Measurements from ENCODE around the gene GGN. TPM values are rescaled to one million over a fixed set of nuclear protein-coding genes. Genes with fewer than 3 reads are reported as not detected.

GGN gene
- total RNA-seq, 1 experiment from 2014 or later, result 0.47 TPM

- Histone ChIP-seq H3K4me3 (replicated peaks in 1 of 2; ENCODE audit: low read depth in 1 of 2, low read length in 2 of 2) (no peak overlapping the region), H3K27me3 (ENCODE audit: insufficient read depth, low read length) (no peaks in the 10 kb centered on the region), H3K9me2 (ENCODE audit: insufficient read depth) (no peaks in the 10 kb centered on the region), H3K4me1 (ENCODE audit: control insufficient read depth in 1 of 2, insufficient read depth in 2 of 2, low read length in 2 of 2) (peaks cover 8 to 34% of the 10 kb centered on the region in 2 experiments), H2AFZ (ENCODE audit: low read depth, low read length, poor library complexity, severe bottlenecking) (no peak overlapping the region), H4K20me1 (ENCODE audit: insufficient read depth) (no peaks in the 10 kb centered on the region), H3K9me3 (ENCODE audit: control insufficient read depth in 1 of 2, insufficient read depth in 1 of 2, low read depth in 1 of 2, low read length in 2 of 2) (no peaks in the 10 kb centered on the region), H3K4me2 (ENCODE audit: low read length) (no peak overlapping the region), H3K9ac (ENCODE audit: low read length) (no peak overlapping the region), H3K27ac (ENCODE audit: low read depth, low read length) (no peak overlapping the region; the same call in 1 of the 2 replicates), H3K79me2 (ENCODE audit: insufficient read depth, low read length) (peaks cover 11% of the 10 kb centered on the region; the same call in 1 of the 2 replicates), H3K36me3 (ENCODE audit: control insufficient read depth in 1 of 2, insufficient read depth in 2 of 2, low read length in 2 of 2) (peaks cover 20 to 21% of the 10 kb centered on the region in 2 experiments; a peak in 3 of 4 replicates)
- ChIA-PET RAD21 (ENCODE audit: low non-redundant PET in 1 of 2, low total read pairs in 2 of 2, uncharacterized antibody in 2 of 2, unreplicated experiment in 2 of 2) (no interaction called here), POLR2A (interaction anchor here (2.3 kb wide), 1 partner anchor 11 kb away, joined by 44 read pairs; the partner anchor contains the start of gene PSMD8), CTCF (interaction anchor here (1.0 to 4.0 kb wide), 2 partner anchors 12 to 17 kb away, joined by 5 to 49 read pairs; partner anchors contain the start of genes FAM98C and PSMD8)
- no TSS peak for BruUV-seq (replicated peaks)
- no peak for ATAC-seq
- DNase-seq (ENCODE audit: low read depth, low spot score), result no peak
- intact Hi-C loops (cut with micrococcal nuclease), result no loop called here
- no peak for TF ChIP-seq CTCF (IDR thresholded peaks at IDR 0.05 in 2 of 3, conservative IDR thresholded peaks at IDR 0.05 in 1 of 3; ENCODE audit: borderline replicate concordance in 1 of 3, insufficient read depth in 1 of 3, low read depth in 2 of 3, low read length in 2 of 3)
- TF ChIP-seq FOSL1 (IDR thresholded peaks at IDR 0.05; ENCODE audit: low read depth), result no peak
- TF ChIP-seq SIN3A (IDR thresholded peaks at IDR 0.05; ENCODE audit: low read depth), result no peak
- no peak for TF ChIP-seq ELF1 (IDR thresholded peaks at IDR 0.05; ENCODE audit: borderline replicate concordance, low read depth)
- no peak for TF ChIP-seq REST (IDR thresholded peaks at IDR 0.05; ENCODE audit: low read depth)
- no peak for TF ChIP-seq EZH2phosphoT487 (IDR thresholded peaks at IDR 0.05; ENCODE audit: borderline replicate concordance)
- no peak for TF ChIP-seq JUND (IDR thresholded peaks at IDR 0.05)
- no peak for TF ChIP-seq ZBTB33 (IDR thresholded peaks at IDR 0.05; ENCODE audit: extremely low read depth, insufficient replicate concordance, low read length)
- TF ChIP-seq YY1 (IDR thresholded peaks at IDR 0.05; ENCODE audit: extremely low read depth, insufficient replicate concordance, low read depth, low read length), result no peak
- no peak for TF ChIP-seq MAX (IDR thresholded peaks at IDR 0.05)
Measured at GRCh38 chr19:38386300-38386970, 1.4 kb downstream of the GGN start.

Measured in HCT116 (cell line).